Measurements from ENCODE around the gene SLC1A4.

SLC1A4 gene

GRCh38 chr2:65062843-65063825 is 73.9 kb downstream of the SLC1A4 start:
- no peak for DNase-seq (ENCODE audit: low read depth)
- no peak for TF ChIP-seq CTCF (IDR thresholded peaks at IDR 0.05; ENCODE audit: control insufficient read depth, extremely low read depth, insufficient read depth)
- H3K4me3 ChIP-seq (ENCODE audit: low read depth, low read length), result no peak overlapping the region

GRCh38 chr2:65064728-65065552 is 75.7 kb downstream of the SLC1A4 start:
- no peak overlapping the region for H3K4me3 ChIP-seq (ENCODE audit: low read depth, low read length)
- TF ChIP-seq CTCF (IDR thresholded peaks at IDR 0.05; ENCODE audit: control insufficient read depth, extremely low read depth, insufficient read depth), result peak; percentile 62
- DNase-seq (ENCODE audit: low read depth), result peak; percentile 33

GRCh38 chr2:65067806-65068553 is 78.8 kb downstream of the SLC1A4 start:
- H3K4me3 ChIP-seq (ENCODE audit: low read depth, low read length), result no peak overlapping the region
- DNase-seq (ENCODE audit: low read depth), result no peak
- TF ChIP-seq CTCF (IDR thresholded peaks at IDR 0.05; ENCODE audit: control insufficient read depth, extremely low read depth, insufficient read depth), result no peak

- no peak for DNase-seq (ENCODE audit: low read depth)
- H3K4me3 ChIP-seq (ENCODE audit: low read depth, low read length), result no peak overlapping the region
- TF ChIP-seq CTCF (IDR thresholded peaks at IDR 0.05; ENCODE audit: control insufficient read depth, extremely low read depth, insufficient read depth), result no peak
Observed at GRCh38 chr2:65069439-65069824, 80.2 kb downstream of the SLC1A4 start.

GRCh38 chr2:65070172-65070830 is 81.1 kb downstream of the SLC1A4 start:
- H3K4me3 ChIP-seq (ENCODE audit: low read depth, low read length), result no peak overlapping the region
- 0 out of 2 replicates have a peak, but pooled peaks have one; percentile 8 for TF ChIP-seq CTCF (IDR thresholded peaks at IDR 0.05; ENCODE audit: control insufficient read depth, extremely low read depth, insufficient read depth)
- no peak for DNase-seq (ENCODE audit: low read depth)

- H3K4me3 ChIP-seq (ENCODE audit: low read depth, low read length), result no peak overlapping the region
- no peak for DNase-seq (ENCODE audit: low read depth)
- TF ChIP-seq CTCF (IDR thresholded peaks at IDR 0.05; ENCODE audit: control insufficient read depth, extremely low read depth, insufficient read depth), result no peak
Observed at GRCh38 chr2:65070856-65071255, 81.7 kb downstream of the SLC1A4 start.
